Posterior cingulate gyrus (tissue), 11 donors: ENCODE measurements around the gene LCTL.
"Not testable (repeated sequence)": the region's sequence is repeated elsewhere in the genome, so short reads cannot be mapped to it uniquely, and the experiment has no call there.

Source experiments
- DNase-seq, 10 donors: peaks; one replicate each; pipeline versions ENCODE4 v3.0.0 to v3.0.0-alpha.2; 2020 to 2021; ENCODE audit warnings: mixed read lengths in 3 of 10
- intact Hi-C: fragments of 100-400 bp; cut with DNase I; formaldehyde crosslinking; loops from one replicate; pipeline ENCODE4 v1.15.1; 2023

The LCTL gene

GRCh38 chr15:66592505-66593218 lies 26.9 kb upstream of the LCTL start:
- DNase-seq: peak in 2 of 10 donors; percentile 33

GRCh38 chr15:66591322-66591862 lies 25.6 kb upstream of the LCTL start:
- peak in 1 of 10 donors; percentile 7 for DNase-seq
- intact Hi-C loops: no loop called here

More at GRCh38 chr15:66592505-66593218, 26.9 kb upstream of the LCTL start:
- intact Hi-C loops: no loop called here

GRCh38 chr15:66590435-66590834 lies 24.6 kb upstream of the LCTL start:
- intact Hi-C loops: no loop called here
- DNase-seq: peak in 1 of 10 donors; percentile 15

- intact Hi-C loops: not testable (repeated sequence)
- peak in 2 of 10 donors; percentile 4 to 8 for DNase-seq
Measured at GRCh38 chr15:66589429-66589828, 23.6 kb upstream of the LCTL start.

GRCh38 chr15:66588971-66589370 lies 23.2 kb upstream of the LCTL start:
- peak in 2 of 10 donors; percentile 21 to 75 for DNase-seq
- intact Hi-C loops: no loop called here

- peak in 2 of 10 donors; percentile 31 to 65 for DNase-seq
- intact Hi-C loops: no loop called here
Measured at GRCh38 chr15:66588537-66588936, 22.7 kb upstream of the LCTL start.

- DNase-seq: peak in 3 of 10 donors; percentile 6 to 23 (median 19)
- intact Hi-C loops: no loop called here
Measured at GRCh38 chr15:66587749-66588148, 22.0 kb upstream of the LCTL start.

- intact Hi-C loops: no loop called here
- DNase-seq: peak in 1 of 10 donors; percentile 14
Measured at GRCh38 chr15:66587020-66587419, 21.2 kb upstream of the LCTL start.

GRCh38 chr15:66586155-66586976 lies 20.6 kb upstream of the LCTL start:
- intact Hi-C loops: no loop called here
- DNase-seq: peak in 4 of 10 donors; percentile 22 to 82 (median 70)

- intact Hi-C loops: no loop called here
- DNase-seq: no peak
Measured at GRCh38 chr15:66581972-66582537, 16.3 kb upstream of the LCTL start.

GRCh38 chr15:66580643-66581042 lies 14.8 kb upstream of the LCTL start:
- intact Hi-C loops: no loop called here
- peak in 1 of 10 donors; percentile 1 for DNase-seq

- peak in 2 of 10 donors; percentile 24 to 65 for DNase-seq
- intact Hi-C loops: no loop called here
Measured at GRCh38 chr15:66578286-66578875, 12.6 kb upstream of the LCTL start.

- DNase-seq: no peak
- intact Hi-C loops: no loop called here
Measured at GRCh38 chr15:66574596-66574950, 8.8 kb upstream of the LCTL start.

GRCh38 chr15:66573719-66574595 lies 8.2 kb upstream of the LCTL start:
- peak in 1 of 10 donors; percentile 62 for DNase-seq
- intact Hi-C loops: no loop called here

GRCh38 chr15:66573348-66573718 lies 7.5 kb upstream of the LCTL start:
- peak in 1 of 10 donors; percentile 72 for DNase-seq

GRCh38 chr15:66572146-66572545 lies 6.3 kb upstream of the LCTL start:
- no peak for DNase-seq
- intact Hi-C loops: no loop called here

More at GRCh38 chr15:66573348-66573718, 7.5 kb upstream of the LCTL start:
- intact Hi-C loops: no loop called here

- DNase-seq: no peak
- intact Hi-C loops: no loop called here
Measured at GRCh38 chr15:66570842-66571478, 5.2 kb upstream of the LCTL start.

GRCh38 chr15:66570327-66570726 lies 4.5 kb upstream of the LCTL start:
- intact Hi-C loops: no loop called here
- no peak for DNase-seq

- intact Hi-C loops: no loop called here
- no peak for DNase-seq
Measured at GRCh38 chr15:66569461-66570137, 3.8 kb upstream of the LCTL start.
